GM19035 (cell line): Measurements from ENCODE around the gene LTBP4.

Experiments
- ATAC-seq: cut with Tn5 transposase; IDR thresholded peaks from one replicate; pipeline ENCODE4 v1.9.1; 2021; ENCODE audit not compliant: unreplicated experiment

Gene LTBP4

GRCh38 chr19:40596608-40597328 lies 4.4 kb upstream of the LTBP4 start:
- no peak for ATAC-seq

GRCh38 chr19:40597329-40597838 lies 3.8 kb upstream of the LTBP4 start:
- no peak for ATAC-seq

- no peak for ATAC-seq
These were observed 2.9 kb upstream of the LTBP4 start for GRCh38 chr19:40598121-40598917.

GRCh38 chr19:40598918-40599307 lies 2.3 kb upstream of the LTBP4 start:
- no peak for ATAC-seq

- no peak for ATAC-seq
These were observed 1.8 kb upstream of the LTBP4 start for GRCh38 chr19:40599331-40599901.

- ATAC-seq = no peak
These were observed 1.1 kb upstream of the LTBP4 start for GRCh38 chr19:40599902-40600569.

- no peak for ATAC-seq
These were observed 517 bp upstream of the LTBP4 start for GRCh38 chr19:40600570-40601133.

- ATAC-seq = no peak
These were observed 1.9 kb downstream of the LTBP4 start for GRCh38 chr19:40603071-40603388.

- peak; percentile 66 for ATAC-seq
These were observed 2.4 kb downstream of the LTBP4 start for GRCh38 chr19:40603389-40604170.

- ATAC-seq = no peak
These were observed 3.0 kb downstream of the LTBP4 start for GRCh38 chr19:40604171-40604646.

- ATAC-seq = no peak
These were observed 3.6 kb downstream of the LTBP4 start for GRCh38 chr19:40604647-40605215.

GRCh38 chr19:40605216-40605971 lies 4.2 kb downstream of the LTBP4 start:
- ATAC-seq = no peak

- ATAC-seq = no peak
These were observed 6.4 kb downstream of the LTBP4 start for GRCh38 chr19:40607311-40608239.

- no peak for ATAC-seq
These were observed 7.1 kb downstream of the LTBP4 start for GRCh38 chr19:40608240-40608621.

- no peak for ATAC-seq
These were observed 7.8 kb downstream of the LTBP4 start for GRCh38 chr19:40608957-40609356.

- peak; percentile 42 for ATAC-seq
These were observed 8.6 kb downstream of the LTBP4 start for GRCh38 chr19:40609561-40610395.

GRCh38 chr19:40610396-40611064 lies 9.4 kb downstream of the LTBP4 start:
- no peak for ATAC-seq
